Uterus (tissue), 2 donors: ENCODE data around the gene GALNT11.

Experiments used
- POLR2A ChIP-seq, 2 donors: fragments of 450-650 bp; IDR thresholded peaks; one replicate each; pipeline ENCODE4 v1.6.1; 2016; ENCODE audit warnings: antibody characterized with exemption in 2 of 2, mild to moderate bottlenecking in 1 of 2, moderate library complexity in 1 of 2
- TF ChIP-seq, protein P1 (sequence below), 4 experiments: fragments of 200-600 bp in 2 of 4; fragments of 450-650 bp in 2 of 4; sonication (generic) in 2 of 4; IDR thresholded peaks; one replicate each; pipeline ENCODE4 v1.5.1; 2016 to 2019; ENCODE audit warnings: antibody characterized with exemption in 4 of 4, mild to moderate bottlenecking in 2 of 4, moderate library complexity in 1 of 4

DNA sequence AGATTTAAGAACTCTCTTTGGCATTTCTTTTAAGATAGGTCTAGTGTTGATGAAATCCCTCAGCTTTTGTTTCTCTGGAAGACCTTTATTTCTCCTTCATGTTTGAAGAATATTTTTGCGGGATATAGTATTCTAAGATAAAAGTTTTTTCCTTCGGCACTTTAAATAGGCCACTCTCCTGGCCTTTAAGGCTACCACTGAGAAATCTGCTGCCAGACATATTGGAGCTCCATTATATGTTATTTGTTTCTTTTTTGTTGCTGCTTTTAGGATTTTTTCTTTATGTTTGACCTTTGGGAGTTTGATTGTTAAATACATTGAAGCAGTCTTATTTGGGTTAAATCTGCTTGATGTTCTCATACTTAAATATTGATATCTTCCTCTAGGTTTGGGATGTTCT, 22.6 kb downstream of the GALNT11 start:
- TF ChIP-seq POLR2A (IDR thresholded peaks at IDR 0.05), result no peak
- TF ChIP-seq, protein P1, sequence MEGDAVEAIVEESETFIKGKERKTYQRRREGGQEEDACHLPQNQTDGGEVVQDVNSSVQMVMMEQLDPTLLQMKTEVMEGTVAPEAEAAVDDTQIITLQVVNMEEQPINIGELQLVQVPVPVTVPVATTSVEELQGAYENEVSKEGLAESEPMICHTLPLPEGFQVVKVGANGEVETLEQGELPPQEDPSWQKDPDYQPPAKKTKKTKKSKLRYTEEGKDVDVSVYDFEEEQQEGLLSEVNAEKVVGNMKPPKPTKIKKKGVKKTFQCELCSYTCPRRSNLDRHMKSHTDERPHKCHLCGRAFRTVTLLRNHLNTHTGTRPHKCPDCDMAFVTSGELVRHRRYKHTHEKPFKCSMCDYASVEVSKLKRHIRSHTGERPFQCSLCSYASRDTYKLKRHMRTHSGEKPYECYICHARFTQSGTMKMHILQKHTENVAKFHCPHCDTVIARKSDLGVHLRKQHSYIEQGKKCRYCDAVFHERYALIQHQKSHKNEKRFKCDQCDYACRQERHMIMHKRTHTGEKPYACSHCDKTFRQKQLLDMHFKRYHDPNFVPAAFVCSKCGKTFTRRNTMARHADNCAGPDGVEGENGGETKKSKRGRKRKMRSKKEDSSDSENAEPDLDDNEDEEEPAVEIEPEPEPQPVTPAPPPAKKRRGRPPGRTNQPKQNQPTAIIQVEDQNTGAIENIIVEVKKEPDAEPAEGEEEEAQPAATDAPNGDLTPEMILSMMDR (IDR thresholded peaks at IDR 0.05), result no peak
